Transverse colon (tissue), 4 donors: Measurements from ENCODE around the gene FCRL2.

Experiments
- POLR2A ChIP-seq: fragments of 450-650 bp; IDR thresholded peaks from one replicate; pipeline ENCODE4 v1.6.1; 2016; ENCODE audit warnings: antibody characterized with exemption, mild to moderate bottlenecking, moderate library complexity
- POLR2AphosphoS5 ChIP-seq, 3 donors: sonication (generic); formaldehyde crosslinking; IDR thresholded peaks; one replicate each; pipeline ENCODE4 v1.6.1; 2016; ENCODE audit warnings: antibody characterized with exemption in 3 of 3
- TF ChIP-seq, protein P1 (sequence below), 5 experiments: fragments of 200-600 bp in 3 of 5; fragments of 450-650 bp in 2 of 5; sonication (generic) in 3 of 5; IDR thresholded peaks; 1 replicate in 2 of 5; 2 replicates in 3 of 5; pipeline ENCODE4 v1.5.1; 2016 to 2017; ENCODE audit warnings: antibody characterized with exemption in 5 of 5, inconsistent platforms in 3 of 5, mild to moderate bottlenecking in 2 of 5, moderate library complexity in 1 of 5

DNA sequence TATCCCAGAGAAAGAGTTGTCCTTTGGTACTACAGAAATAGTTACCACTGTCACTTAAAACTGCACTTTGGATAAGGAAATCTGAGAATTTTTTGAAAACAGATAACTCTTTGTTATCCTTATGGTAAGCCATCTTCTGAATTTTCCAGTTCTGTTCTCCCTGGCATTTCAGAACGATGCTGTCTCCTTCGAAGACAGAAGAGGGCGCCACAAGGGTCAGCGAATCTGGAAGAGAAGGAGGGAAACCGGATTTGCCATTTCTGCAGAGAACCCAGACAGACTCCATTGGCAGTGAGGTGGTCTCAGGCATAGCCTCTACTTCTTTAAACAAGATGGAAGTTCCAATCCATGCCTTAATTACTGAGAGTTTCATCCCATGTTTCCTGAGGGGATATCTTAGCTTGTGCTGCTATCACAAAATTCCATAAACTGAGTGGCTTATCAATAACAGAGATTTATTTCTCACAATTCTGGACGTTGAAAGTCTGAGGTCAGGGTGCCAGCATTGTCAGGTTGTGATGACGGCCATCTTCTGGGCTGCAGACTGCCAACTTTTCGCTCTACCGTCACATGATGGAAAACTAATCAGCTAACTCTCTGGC lies 6.4 kb downstream of the FCRL2 start:
- TF ChIP-seq POLR2AphosphoS5 (IDR thresholded peaks at IDR 0.05), result no peak
- no peak for TF ChIP-seq POLR2A
- TF ChIP-seq, protein P1, sequence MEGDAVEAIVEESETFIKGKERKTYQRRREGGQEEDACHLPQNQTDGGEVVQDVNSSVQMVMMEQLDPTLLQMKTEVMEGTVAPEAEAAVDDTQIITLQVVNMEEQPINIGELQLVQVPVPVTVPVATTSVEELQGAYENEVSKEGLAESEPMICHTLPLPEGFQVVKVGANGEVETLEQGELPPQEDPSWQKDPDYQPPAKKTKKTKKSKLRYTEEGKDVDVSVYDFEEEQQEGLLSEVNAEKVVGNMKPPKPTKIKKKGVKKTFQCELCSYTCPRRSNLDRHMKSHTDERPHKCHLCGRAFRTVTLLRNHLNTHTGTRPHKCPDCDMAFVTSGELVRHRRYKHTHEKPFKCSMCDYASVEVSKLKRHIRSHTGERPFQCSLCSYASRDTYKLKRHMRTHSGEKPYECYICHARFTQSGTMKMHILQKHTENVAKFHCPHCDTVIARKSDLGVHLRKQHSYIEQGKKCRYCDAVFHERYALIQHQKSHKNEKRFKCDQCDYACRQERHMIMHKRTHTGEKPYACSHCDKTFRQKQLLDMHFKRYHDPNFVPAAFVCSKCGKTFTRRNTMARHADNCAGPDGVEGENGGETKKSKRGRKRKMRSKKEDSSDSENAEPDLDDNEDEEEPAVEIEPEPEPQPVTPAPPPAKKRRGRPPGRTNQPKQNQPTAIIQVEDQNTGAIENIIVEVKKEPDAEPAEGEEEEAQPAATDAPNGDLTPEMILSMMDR (IDR thresholded peaks at IDR 0.05), result peak in 2 of 5 experiments; percentile 22 to 26
